Thyroid gland (tissue), 4 donors: ENCODE results near the gene ZRANB2.

Experiments used
- POLR2A ChIP-seq, 2 donors: fragments of 450-650 bp; IDR thresholded peaks; one replicate each; pipeline ENCODE4 v1.6.1; 2017; ENCODE audit warnings: antibody characterized with exemption in 2 of 2, mild to moderate bottlenecking in 2 of 2, moderate library complexity in 1 of 2
- TF ChIP-seq, protein P1 (sequence below), 6 experiments: fragments of 200-600 bp in 3 of 6; fragments of 450-650 bp in 3 of 6; sonication (generic) in 3 of 6; IDR thresholded peaks; one replicate each; pipeline ENCODE4 v1.5.1; 2016 to 2019; ENCODE audit warnings: antibody characterized with exemption in 6 of 6, mild to moderate bottlenecking in 2 of 6, inconsistent platforms in 1 of 6, moderate library complexity in 1 of 6

DNA sequence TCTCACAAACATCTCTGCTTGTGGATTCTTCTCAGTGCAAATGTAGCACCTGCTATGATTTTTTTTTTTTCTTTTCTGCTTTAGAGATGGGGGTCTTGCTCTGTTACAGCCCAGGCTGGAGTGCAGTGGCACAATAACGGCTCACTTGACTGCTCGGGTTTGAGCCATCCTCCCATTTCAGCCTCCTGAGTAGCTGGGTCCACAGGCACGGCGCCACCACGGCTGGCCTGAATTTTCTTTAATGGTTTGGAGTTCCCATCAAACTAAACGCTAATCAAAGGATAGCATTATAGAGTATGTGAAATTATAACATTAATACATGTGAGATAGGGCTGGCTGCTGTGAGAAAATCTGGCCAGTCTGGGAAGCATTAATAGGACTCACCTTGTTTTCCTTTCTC lies 26.0 kb downstream of the ZRANB2 start:
- TF ChIP-seq, protein P1, sequence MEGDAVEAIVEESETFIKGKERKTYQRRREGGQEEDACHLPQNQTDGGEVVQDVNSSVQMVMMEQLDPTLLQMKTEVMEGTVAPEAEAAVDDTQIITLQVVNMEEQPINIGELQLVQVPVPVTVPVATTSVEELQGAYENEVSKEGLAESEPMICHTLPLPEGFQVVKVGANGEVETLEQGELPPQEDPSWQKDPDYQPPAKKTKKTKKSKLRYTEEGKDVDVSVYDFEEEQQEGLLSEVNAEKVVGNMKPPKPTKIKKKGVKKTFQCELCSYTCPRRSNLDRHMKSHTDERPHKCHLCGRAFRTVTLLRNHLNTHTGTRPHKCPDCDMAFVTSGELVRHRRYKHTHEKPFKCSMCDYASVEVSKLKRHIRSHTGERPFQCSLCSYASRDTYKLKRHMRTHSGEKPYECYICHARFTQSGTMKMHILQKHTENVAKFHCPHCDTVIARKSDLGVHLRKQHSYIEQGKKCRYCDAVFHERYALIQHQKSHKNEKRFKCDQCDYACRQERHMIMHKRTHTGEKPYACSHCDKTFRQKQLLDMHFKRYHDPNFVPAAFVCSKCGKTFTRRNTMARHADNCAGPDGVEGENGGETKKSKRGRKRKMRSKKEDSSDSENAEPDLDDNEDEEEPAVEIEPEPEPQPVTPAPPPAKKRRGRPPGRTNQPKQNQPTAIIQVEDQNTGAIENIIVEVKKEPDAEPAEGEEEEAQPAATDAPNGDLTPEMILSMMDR (IDR thresholded peaks at IDR 0.05) = no peak
- no peak for TF ChIP-seq POLR2A (IDR thresholded peaks at IDR 0.05)
